Breast epithelium (tissue), 3 donors: ENCODE results near the gene STARD5.

Experiments used
- CTCF ChIP-seq, 3 donors: fragments of 450-650 bp; IDR thresholded peaks; one replicate each; pipeline ENCODE4 v1.5.1; 2016 to 2017; ENCODE audit warnings: antibody characterized with exemption in 3 of 3, mild to moderate bottlenecking in 3 of 3, moderate library complexity in 3 of 3
- POLR2AphosphoS5 ChIP-seq, 3 donors: sonication (generic); formaldehyde crosslinking; IDR thresholded peaks; one replicate each; pipeline ENCODE4 v1.6.1; 2017; ENCODE audit warnings: antibody characterized with exemption in 3 of 3

GRCh38 chr15:81264072-81264857 lies 59.7 kb downstream of the STARD5 start:
- TF ChIP-seq CTCF (IDR thresholded peaks at IDR 0.05) (no peak), POLR2AphosphoS5 (IDR thresholded peaks at IDR 0.05) (no peak)
